ENCODE data around the gene HNRNPM. TPM values are rescaled to one million over a fixed set of nuclear protein-coding genes. Genes with fewer than 3 reads are reported as not detected.

The HNRNPM gene
- total RNA-seq, 5 donors from 2014 or later (not counting 1 experiment from before 2014, with no cell fraction given) = 200 to 272 (median 213) TPM

DNA sequence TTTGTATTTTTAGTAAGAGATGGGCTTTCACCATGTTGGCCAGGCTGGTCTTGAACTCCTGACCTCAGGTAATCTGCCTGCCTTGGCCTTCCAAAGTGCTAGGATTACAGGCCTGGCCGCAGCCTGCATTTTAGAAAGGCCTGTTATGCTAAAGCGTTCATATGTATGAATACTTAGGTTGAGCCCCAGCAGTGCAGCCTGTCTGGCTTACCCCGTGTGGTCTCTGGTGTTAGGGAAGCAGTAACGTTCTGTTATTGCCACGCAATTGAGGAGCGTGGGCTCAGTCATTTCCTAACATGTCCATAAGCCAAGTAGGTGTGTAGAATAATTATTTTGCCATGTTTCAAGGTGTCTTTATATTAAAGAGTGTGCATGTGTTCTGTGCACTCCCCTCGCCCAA is 14.3 kb downstream of the HNRNPM start:
- H3K4me3 Mint-ChIP-seq = no peak overlapping the region
- H3K36me3 Mint-ChIP-seq = peaks cover 41% of the 10 kb centered on the region
- H3K27ac Mint-ChIP-seq = no peak overlapping the region
- H3K9me3 Mint-ChIP-seq = no peaks in the 10 kb centered on the region
- DNase-seq (no peak), ATAC-seq (replicated peaks in 1 of 4) (no peak)
- ChIA-PET POLR2A (no interaction called here), CTCF (no interaction called here)
- H3K27me3 ChIP-seq (replicated peaks in 1 of 2; ENCODE audit: control insufficient read depth in 2 of 2, extremely low read depth in 1 of 2, insufficient read depth in 2 of 2, low read length in 1 of 2) = no peaks in the 10 kb centered on the region
- WGBS (ENCODE audit: insufficient coverage) = 89% methylated on average over 5 of the region's 7 CpGs
- no peak overlapping the region for H3K27ac ChIP-seq (ENCODE audit: low read length)
- H3K4me3 ChIP-seq (ENCODE audit: control insufficient read depth in 1 of 2, extremely low read depth in 1 of 2, low read length in 1 of 2) = no peak overlapping the region
- peaks cover 12 to 62% of the 10 kb centered on the region in 2 donors for H3K36me3 ChIP-seq (ENCODE audit: control insufficient read depth in 2 of 2, extremely low read depth in 1 of 2, insufficient read depth in 1 of 2, low read length in 1 of 2)
- no peaks in the 10 kb centered on the region for H3K9me3 ChIP-seq
- peaks cover 76 to 90% (median 86%) of the 10 kb centered on the region in 3 donors for H3K4me1 Mint-ChIP-seq
- no peaks in the 10 kb centered on the region for H3K27me3 Mint-ChIP-seq
- H3K4me1 ChIP-seq (ENCODE audit: control insufficient read depth in 1 of 2, extremely low read depth in 1 of 2, insufficient read depth in 2 of 2, low read length in 2 of 2) = peaks cover 2 to 23% of the 10 kb centered on the region in 2 experiments

DNA sequence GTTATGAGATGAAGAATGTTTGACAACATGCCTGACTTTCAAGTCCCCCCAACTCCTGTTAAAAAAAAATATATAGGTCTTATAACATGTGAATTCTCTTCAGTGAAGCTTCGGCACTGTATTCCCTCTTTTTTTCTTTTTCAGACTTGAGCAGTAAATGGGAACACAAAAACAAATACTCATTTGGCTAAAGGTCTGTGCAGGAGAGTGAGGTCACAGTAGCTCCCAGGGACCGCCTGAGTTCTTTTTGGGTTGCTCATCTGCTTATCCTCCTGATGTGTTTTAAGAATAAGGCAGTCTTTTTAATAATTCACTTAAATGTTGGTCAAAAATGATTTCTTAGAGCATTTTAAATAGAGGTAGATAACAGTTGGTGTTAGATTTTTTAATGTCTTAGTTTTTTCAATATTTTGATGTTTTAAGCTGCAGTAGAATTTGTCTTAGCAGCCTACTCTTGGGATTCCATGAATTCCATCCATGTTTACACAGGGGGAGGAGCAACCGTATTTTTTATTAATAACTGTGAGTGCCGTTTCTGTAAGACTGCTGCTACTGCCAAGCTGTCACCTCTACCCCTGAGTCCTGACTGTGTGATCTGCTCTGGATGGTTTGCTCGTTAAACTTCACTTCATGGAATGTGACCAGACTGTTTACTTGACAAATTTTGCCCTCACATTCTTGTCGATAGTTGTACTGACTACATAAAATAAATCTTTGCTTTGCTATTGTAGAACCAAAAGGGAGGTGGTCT is 14.9 kb downstream of the HNRNPM start:
- no peak overlapping the region for H3K4me3 ChIP-seq (ENCODE audit: control insufficient read depth in 1 of 2, extremely low read depth in 1 of 2, low read length in 1 of 2)
- DNase-seq (no peak), ATAC-seq (replicated peaks in 1 of 4) (no peak)
- Mint-ChIP-seq H3K4me1 (peaks cover 72 to 84% (median 80%) of the 10 kb centered on the region in 3 donors), H3K36me3 (peaks cover 45% of the 10 kb centered on the region), H3K27me3 (no peaks in the 10 kb centered on the region), H3K4me3 (no peak overlapping the region), H3K27ac (peak overlapping the region in 1 of 2 donors; percentile 53), H3K9me3 (no peaks in the 10 kb centered on the region)
- H3K27me3 ChIP-seq (replicated peaks in 1 of 2; ENCODE audit: control insufficient read depth in 2 of 2, extremely low read depth in 1 of 2, insufficient read depth in 2 of 2, low read length in 1 of 2) = no peaks in the 10 kb centered on the region
- ChIA-PET CTCF (interaction anchor here in 1 of 2 donors (0.6 kb wide), 1 partner anchor 136 kb away, joined by 3 read pairs; no protein-coding TSS in a partner anchor), POLR2A (interaction anchor here in 1 of 2 donors (0.5 kb wide), 1 partner anchor 9 kb away, joined by 3 read pairs; no protein-coding TSS in a partner anchor)
- H3K36me3 ChIP-seq (ENCODE audit: control insufficient read depth in 2 of 2, extremely low read depth in 1 of 2, insufficient read depth in 1 of 2, low read length in 1 of 2) = peaks cover 14 to 68% of the 10 kb centered on the region in 2 donors
- no peaks in the 10 kb centered on the region for H3K9me3 ChIP-seq
- no peak overlapping the region for H3K27ac ChIP-seq (ENCODE audit: low read length)
- WGBS (ENCODE audit: insufficient coverage) = 79% methylated on average over 2 of the region's 6 CpGs
- H3K4me1 ChIP-seq (ENCODE audit: control insufficient read depth in 1 of 2, extremely low read depth in 1 of 2, insufficient read depth in 2 of 2, low read length in 2 of 2) = peaks cover 2 to 22% of the 10 kb centered on the region in 2 experiments

DNA sequence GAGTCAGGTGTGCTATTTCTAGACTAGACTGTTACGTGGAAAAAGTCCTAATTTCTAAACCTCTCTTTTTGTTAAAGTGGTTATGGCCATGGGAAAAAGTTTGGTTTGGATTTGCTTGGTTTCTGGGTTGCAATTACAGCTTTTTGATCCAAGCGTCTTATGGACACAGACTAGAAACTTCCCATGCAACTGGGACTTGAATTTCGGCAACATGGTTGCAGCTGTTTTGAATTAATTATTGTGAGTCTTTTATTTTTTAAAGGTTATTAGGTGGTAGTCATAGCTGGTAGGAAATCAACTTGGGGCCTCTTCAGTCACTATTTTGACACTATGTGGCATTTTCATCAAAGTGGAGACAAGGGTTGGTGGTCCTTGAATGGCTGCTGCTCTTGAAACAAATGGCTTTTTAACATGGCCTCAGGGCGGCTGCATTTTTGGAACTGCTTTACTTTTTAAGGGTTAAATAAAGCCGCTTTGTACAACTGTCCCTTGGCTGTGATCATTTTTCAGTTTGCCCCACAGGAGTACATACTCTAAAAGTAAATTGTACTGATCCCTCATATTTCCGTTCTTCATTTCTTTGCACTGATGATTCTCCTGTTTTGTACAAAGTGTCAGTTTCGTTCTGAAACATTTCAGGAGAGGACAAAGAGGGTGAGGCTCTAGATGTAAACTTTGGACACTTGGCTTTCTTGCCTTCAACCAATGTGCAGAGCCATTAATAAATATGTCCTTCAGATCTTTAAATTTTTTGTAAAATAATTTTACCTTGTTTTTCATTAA is 15.9 kb downstream of the HNRNPM start:
- H3K36me3 Mint-ChIP-seq = peaks cover 51% of the 10 kb centered on the region
- peak overlapping the region in 1 of 2 donors; percentile 64 for H3K27ac Mint-ChIP-seq
- DNase-seq (no peak), ATAC-seq (replicated peaks in 1 of 4) (no peak)
- H3K4me3 Mint-ChIP-seq = no peak overlapping the region
- H3K4me1 Mint-ChIP-seq = peaks cover 67 to 75% (median 74%) of the 10 kb centered on the region in 3 donors
- H3K27ac ChIP-seq (ENCODE audit: low read length) = no peak overlapping the region
- ChIA-PET POLR2A (interaction anchor here in 1 of 2 donors (0.6 kb wide), 1 partner anchor 12 kb away, joined by 3 read pairs; no protein-coding TSS in a partner anchor), CTCF (interaction anchor here in 1 of 2 donors (0.6 kb wide), 1 partner anchor 135 kb away, joined by 3 read pairs; no protein-coding TSS in a partner anchor)
- WGBS (ENCODE audit: insufficient coverage) = 88% methylated on average over 4 of the region's 7 CpGs
- no peak overlapping the region for H3K4me3 ChIP-seq (ENCODE audit: control insufficient read depth in 1 of 2, extremely low read depth in 1 of 2, low read length in 1 of 2)
- H3K36me3 ChIP-seq (ENCODE audit: control insufficient read depth in 2 of 2, extremely low read depth in 1 of 2, insufficient read depth in 1 of 2, low read length in 1 of 2) = peaks cover 14 to 73% of the 10 kb centered on the region in 2 donors
- no peaks in the 10 kb centered on the region for H3K27me3 ChIP-seq (replicated peaks in 1 of 2; ENCODE audit: control insufficient read depth in 2 of 2, extremely low read depth in 1 of 2, insufficient read depth in 2 of 2, low read length in 1 of 2)
- no peaks in the 10 kb centered on the region for H3K9me3 ChIP-seq
- no peaks in the 10 kb centered on the region for H3K9me3 Mint-ChIP-seq
- no peaks in the 10 kb centered on the region for H3K27me3 Mint-ChIP-seq
- H3K4me1 ChIP-seq (ENCODE audit: control insufficient read depth in 1 of 2, extremely low read depth in 1 of 2, insufficient read depth in 2 of 2, low read length in 2 of 2) = peaks cover 2 to 19% of the 10 kb centered on the region in 2 experiments

DNA sequence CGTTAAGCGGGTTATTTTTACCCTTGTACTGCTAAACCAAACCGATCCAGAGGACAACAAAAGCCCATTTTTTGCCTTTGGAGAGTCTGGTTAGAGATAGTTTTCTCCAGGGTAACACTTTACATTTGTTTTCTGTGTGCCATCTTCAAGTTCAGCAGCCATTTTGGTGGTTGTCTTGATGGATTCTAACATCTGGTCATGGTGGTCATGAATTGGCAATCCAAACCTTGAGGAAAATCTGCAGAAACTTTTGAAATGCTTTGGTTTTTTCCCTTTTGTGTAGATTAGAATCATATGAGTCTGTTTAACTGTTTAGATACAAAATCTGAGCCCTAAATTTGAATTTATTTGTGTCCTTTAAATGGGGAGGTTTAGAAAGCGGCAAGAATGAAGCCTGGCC is 16.6 kb downstream of the HNRNPM start:
- Histone ChIP-seq H3K36me3 (ENCODE audit: control insufficient read depth in 2 of 2, extremely low read depth in 1 of 2, insufficient read depth in 1 of 2, low read length in 1 of 2) (peaks cover 16 to 73% of the 10 kb centered on the region in 2 donors), H3K9me3 (no peaks in the 10 kb centered on the region), H3K27ac (ENCODE audit: low read length) (no peak overlapping the region), H3K4me3 (ENCODE audit: control insufficient read depth in 1 of 2, extremely low read depth in 1 of 2, low read length in 1 of 2) (no peak overlapping the region), H3K27me3 (replicated peaks in 1 of 2; ENCODE audit: control insufficient read depth in 2 of 2, extremely low read depth in 1 of 2, insufficient read depth in 2 of 2, low read length in 1 of 2) (no peaks in the 10 kb centered on the region), H3K4me1 (ENCODE audit: control insufficient read depth in 1 of 2, extremely low read depth in 1 of 2, insufficient read depth in 2 of 2, low read length in 2 of 2) (peaks cover 2 to 19% of the 10 kb centered on the region in 2 experiments)
- ChIA-PET CTCF (no interaction called here), POLR2A (interaction anchor here in 1 of 2 donors (1.3 kb wide), 1 partner anchor 9 kb away, joined by 3 read pairs; no protein-coding TSS in a partner anchor)
- Mint-ChIP-seq H3K27me3 (no peaks in the 10 kb centered on the region), H3K4me1 (peaks cover 67 to 72% (median 70%) of the 10 kb centered on the region in 3 donors), H3K9me3 (no peaks in the 10 kb centered on the region), H3K36me3 (peaks cover 53% of the 10 kb centered on the region), H3K4me3 (no peak overlapping the region), H3K27ac (no peak overlapping the region)
- no peak for ATAC-seq (replicated peaks in 1 of 4)
- no peak for DNase-seq
- no CpG with 5 or more reads among the region's 4 CpGs for WGBS (ENCODE audit: insufficient coverage)

DNA sequence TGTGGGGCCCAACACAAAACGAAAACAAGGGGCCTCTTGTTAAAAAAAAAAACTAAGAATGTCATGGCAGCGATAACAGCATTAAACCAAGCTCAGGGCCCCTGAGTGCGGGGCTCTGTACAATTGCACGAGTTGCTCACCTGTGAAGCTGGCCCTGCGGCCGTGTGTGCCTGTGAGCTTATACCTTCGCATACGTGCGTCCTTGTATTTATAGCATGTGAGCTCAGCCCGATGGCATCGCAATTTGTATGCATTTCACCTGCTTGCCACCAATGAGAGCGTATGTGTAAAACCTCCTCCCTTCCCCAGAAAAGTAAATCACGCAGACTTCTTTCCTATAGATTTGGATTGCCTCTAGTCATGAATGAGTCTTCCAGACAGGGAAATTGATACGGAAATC is 17.1 kb downstream of the HNRNPM start:
- peaks cover 17 to 73% of the 10 kb centered on the region in 2 donors for H3K36me3 ChIP-seq (ENCODE audit: control insufficient read depth in 2 of 2, extremely low read depth in 1 of 2, insufficient read depth in 1 of 2, low read length in 1 of 2)
- ATAC-seq (replicated peaks in 1 of 4) (no peak), DNase-seq (no peak)
- no peak overlapping the region for H3K4me3 ChIP-seq (ENCODE audit: control insufficient read depth in 1 of 2, extremely low read depth in 1 of 2, low read length in 1 of 2)
- Mint-ChIP-seq H3K36me3 (peaks cover 51% of the 10 kb centered on the region), H3K4me1 (peaks cover 65 to 67% (median 66%) of the 10 kb centered on the region in 3 donors), H3K4me3 (no peak overlapping the region), H3K9me3 (no peaks in the 10 kb centered on the region), H3K27ac (no peak overlapping the region), H3K27me3 (no peaks in the 10 kb centered on the region)
- CTCF ChIA-PET = no interaction called here
- 92% methylated on average over 11 of the region's 14 CpGs for WGBS (ENCODE audit: insufficient coverage)
- H3K9me3 ChIP-seq = no peaks in the 10 kb centered on the region
- H3K27ac ChIP-seq (ENCODE audit: low read length) = no peak overlapping the region
- H3K4me1 ChIP-seq (ENCODE audit: control insufficient read depth in 1 of 2, extremely low read depth in 1 of 2, insufficient read depth in 2 of 2, low read length in 2 of 2) = peaks cover 2 to 16% of the 10 kb centered on the region in 2 experiments
- POLR2A ChIA-PET = interaction anchor here in 1 of 2 donors (1.3 kb wide), 1 partner anchor 9 kb away, joined by 3 read pairs; no protein-coding TSS in a partner anchor
- H3K27me3 ChIP-seq (replicated peaks in 1 of 2; ENCODE audit: control insufficient read depth in 2 of 2, extremely low read depth in 1 of 2, insufficient read depth in 2 of 2, low read length in 1 of 2) = no peaks in the 10 kb centered on the region

DNA sequence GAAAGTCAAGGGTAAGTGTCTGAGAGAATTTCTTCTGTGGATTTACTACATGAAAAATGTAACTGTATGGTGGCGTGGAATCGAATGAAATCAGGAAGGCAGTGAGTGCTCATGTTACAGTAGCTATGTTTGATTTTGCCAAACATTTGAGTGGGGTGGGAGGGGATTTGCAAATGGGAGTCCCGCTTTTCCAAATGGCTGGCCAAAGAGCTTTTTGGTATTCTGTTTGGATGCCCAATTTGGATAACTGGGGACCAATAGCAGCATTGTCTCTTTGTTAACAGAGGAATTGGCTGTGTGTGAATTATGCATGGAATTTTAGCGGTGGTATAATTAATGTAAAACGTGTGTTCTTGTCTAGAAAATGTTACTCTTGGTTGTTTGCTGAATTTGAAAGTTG is 17.8 kb downstream of the HNRNPM start:
- Mint-ChIP-seq H3K36me3 (peaks cover 58% of the 10 kb centered on the region), H3K4me3 (no peak overlapping the region), H3K4me1 (peaks cover 60 to 72% (median 63%) of the 10 kb centered on the region in 3 donors), H3K27me3 (no peaks in the 10 kb centered on the region), H3K27ac (no peak overlapping the region), H3K9me3 (no peaks in the 10 kb centered on the region)
- Histone ChIP-seq H3K9me3 (no peaks in the 10 kb centered on the region), H3K36me3 (ENCODE audit: control insufficient read depth in 2 of 2, extremely low read depth in 1 of 2, insufficient read depth in 1 of 2, low read length in 1 of 2) (peaks cover 17 to 75% of the 10 kb centered on the region in 2 donors), H3K4me1 (ENCODE audit: control insufficient read depth in 1 of 2, extremely low read depth in 1 of 2, insufficient read depth in 2 of 2, low read length in 2 of 2) (peaks cover 2 to 14% of the 10 kb centered on the region in 2 experiments), H3K4me3 (ENCODE audit: control insufficient read depth in 1 of 2, extremely low read depth in 1 of 2, low read length in 1 of 2) (no peak overlapping the region), H3K27me3 (replicated peaks in 1 of 2; ENCODE audit: control insufficient read depth in 2 of 2, extremely low read depth in 1 of 2, insufficient read depth in 2 of 2, low read length in 1 of 2) (no peaks in the 10 kb centered on the region), H3K27ac (ENCODE audit: low read length) (no peak overlapping the region)
- WGBS (ENCODE audit: insufficient coverage) = 94% methylated on average over 3 of the region's 5 CpGs
- ChIA-PET POLR2A (interaction anchor here in 1 of 2 donors (1.3 kb wide), 1 partner anchor 8 kb away, joined by 3 read pairs; no protein-coding TSS in a partner anchor), CTCF (no interaction called here)
- ATAC-seq (replicated peaks in 1 of 4) (no peak), DNase-seq (no peak)
